Osteoblast (primary cell): ENCODE measurements around the gene ARHGEF26. TPM values are rescaled to one million over a fixed set of nuclear protein-coding genes. Genes with fewer than 3 reads are reported as not detected.
A peak's percentile ranks its signal among the peaks of the same experiment; 100 is the strongest.

Experiments
- DNase-seq: peaks from one replicate; pipeline ENCODE4 v3.0.0; 2011; ENCODE audit warnings: low spot score, mixed read lengths; ENCODE audit not compliant: insufficient read length; ENCODE audit errors: missing footprints
- H2AFZ ChIP-seq: 2 replicates; pipeline ENCODE4 v1.6.0; 2011; ENCODE audit warnings: mild to moderate bottlenecking, low read length
- H3K27ac ChIP-seq: 2 replicates; pipeline ENCODE4 v1.5.1; 2011; ENCODE audit warnings: mild to moderate bottlenecking, low read depth, low read length, moderate library complexity
- H3K27me3 ChIP-seq: 2 replicates; pipeline ENCODE4 v1.6.0; 2012; ENCODE audit warnings: mild to moderate bottlenecking, control low read depth, inconsistent platforms, low read length, moderate library complexity; ENCODE audit not compliant: insufficient read depth
- H3K36me3 ChIP-seq: 2 replicates; pipeline ENCODE4 v1.5.1; 2011; ENCODE audit warnings: mild to moderate bottlenecking, low read length, control low read depth, moderate library complexity; ENCODE audit not compliant: insufficient read depth
- H3K4me1 ChIP-seq: 2 replicates; pipeline ENCODE4 v1.5.1; 2011; ENCODE audit warnings: mild to moderate bottlenecking, low read length, control low read depth, moderate library complexity; ENCODE audit not compliant: insufficient read depth
- H3K4me2 ChIP-seq: 2 replicates; pipeline ENCODE4 v1.6.0; 2011; ENCODE audit warnings: mild to moderate bottlenecking, low read length; ENCODE audit not compliant: insufficient read depth
- H3K4me3 ChIP-seq: fragments of 200-600 bp; sonication (generic); 3 replicates; pipeline ENCODE4 v1.5.1; 2012; ENCODE audit warnings: mild to moderate bottlenecking, low read length, inconsistent platforms; ENCODE audit not compliant: insufficient read depth
- H3K79me2 ChIP-seq: 2 replicates; pipeline ENCODE4 v1.6.0; 2012; ENCODE audit warnings: mild to moderate bottlenecking, low read length, control low read depth, inconsistent platforms; ENCODE audit not compliant: insufficient read depth
- H3K9me3 ChIP-seq: 2 replicates; pipeline ENCODE4 v1.5.1; 2011; ENCODE audit warnings: low read depth, low read length, control low read depth
- H4K20me1 ChIP-seq: 2 replicates; pipeline ENCODE4 v1.6.0; 2012; ENCODE audit warnings: mild to moderate bottlenecking, low read length, control low read depth; ENCODE audit not compliant: insufficient read depth
- total RNA-seq: library from RNA; depleted of rRNA; stranded (reverse); fragments of >200 nt; gene quantifications from 2 replicates; pipeline ENCODE4 v1.2.3, GENCODE V29; 2012
- TF ChIP-seq, protein P1 (sequence below): IDR thresholded peaks from 2 replicates; pipeline ENCODE4 v1.5.1; 2011; ENCODE audit warnings: mild to moderate bottlenecking, low read depth, low read length, moderate library complexity; ENCODE audit errors: extremely low read depth

The ARHGEF26 gene
- total RNA-seq, 1 donor: 3.6 TPM

DNA sequence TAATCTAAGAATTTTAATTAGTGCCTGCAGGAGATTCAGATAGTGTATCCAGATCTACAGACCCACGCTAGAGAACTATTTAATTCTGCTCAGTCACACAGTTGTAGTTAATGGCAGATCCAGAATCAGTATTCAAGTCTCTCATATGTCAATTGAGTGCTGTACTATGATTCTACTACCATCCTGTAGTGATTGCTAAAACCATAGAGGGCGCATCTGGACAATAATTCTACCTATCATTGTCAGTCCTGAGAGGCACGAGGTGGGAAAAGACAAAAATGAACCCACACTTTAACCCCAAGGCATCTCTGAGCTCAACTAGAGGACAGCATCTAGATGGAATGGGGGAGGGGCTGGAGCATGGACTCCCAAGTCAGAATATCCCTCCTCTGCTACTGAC lies 180.4 kb downstream of the ARHGEF26 start:
- peaks cover 5% of the 10 kb centered on the region for H3K4me1 ChIP-seq
- no peaks in the 10 kb centered on the region for H3K27me3 ChIP-seq
- peaks cover 59% of the 10 kb centered on the region for H3K36me3 ChIP-seq
- no peak overlapping the region for H3K4me2 ChIP-seq
- H3K4me3 ChIP-seq: no peak overlapping the region
- H3K27ac ChIP-seq: no peak overlapping the region
- DNase-seq: no peak
- TF ChIP-seq, protein P1, sequence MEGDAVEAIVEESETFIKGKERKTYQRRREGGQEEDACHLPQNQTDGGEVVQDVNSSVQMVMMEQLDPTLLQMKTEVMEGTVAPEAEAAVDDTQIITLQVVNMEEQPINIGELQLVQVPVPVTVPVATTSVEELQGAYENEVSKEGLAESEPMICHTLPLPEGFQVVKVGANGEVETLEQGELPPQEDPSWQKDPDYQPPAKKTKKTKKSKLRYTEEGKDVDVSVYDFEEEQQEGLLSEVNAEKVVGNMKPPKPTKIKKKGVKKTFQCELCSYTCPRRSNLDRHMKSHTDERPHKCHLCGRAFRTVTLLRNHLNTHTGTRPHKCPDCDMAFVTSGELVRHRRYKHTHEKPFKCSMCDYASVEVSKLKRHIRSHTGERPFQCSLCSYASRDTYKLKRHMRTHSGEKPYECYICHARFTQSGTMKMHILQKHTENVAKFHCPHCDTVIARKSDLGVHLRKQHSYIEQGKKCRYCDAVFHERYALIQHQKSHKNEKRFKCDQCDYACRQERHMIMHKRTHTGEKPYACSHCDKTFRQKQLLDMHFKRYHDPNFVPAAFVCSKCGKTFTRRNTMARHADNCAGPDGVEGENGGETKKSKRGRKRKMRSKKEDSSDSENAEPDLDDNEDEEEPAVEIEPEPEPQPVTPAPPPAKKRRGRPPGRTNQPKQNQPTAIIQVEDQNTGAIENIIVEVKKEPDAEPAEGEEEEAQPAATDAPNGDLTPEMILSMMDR: no peak
- H2AFZ ChIP-seq: no peak overlapping the region
- H4K20me1 ChIP-seq: no peaks in the 10 kb centered on the region
- H3K9me3 ChIP-seq: no peaks in the 10 kb centered on the region
- no peaks in the 10 kb centered on the region for H3K79me2 ChIP-seq

DNA sequence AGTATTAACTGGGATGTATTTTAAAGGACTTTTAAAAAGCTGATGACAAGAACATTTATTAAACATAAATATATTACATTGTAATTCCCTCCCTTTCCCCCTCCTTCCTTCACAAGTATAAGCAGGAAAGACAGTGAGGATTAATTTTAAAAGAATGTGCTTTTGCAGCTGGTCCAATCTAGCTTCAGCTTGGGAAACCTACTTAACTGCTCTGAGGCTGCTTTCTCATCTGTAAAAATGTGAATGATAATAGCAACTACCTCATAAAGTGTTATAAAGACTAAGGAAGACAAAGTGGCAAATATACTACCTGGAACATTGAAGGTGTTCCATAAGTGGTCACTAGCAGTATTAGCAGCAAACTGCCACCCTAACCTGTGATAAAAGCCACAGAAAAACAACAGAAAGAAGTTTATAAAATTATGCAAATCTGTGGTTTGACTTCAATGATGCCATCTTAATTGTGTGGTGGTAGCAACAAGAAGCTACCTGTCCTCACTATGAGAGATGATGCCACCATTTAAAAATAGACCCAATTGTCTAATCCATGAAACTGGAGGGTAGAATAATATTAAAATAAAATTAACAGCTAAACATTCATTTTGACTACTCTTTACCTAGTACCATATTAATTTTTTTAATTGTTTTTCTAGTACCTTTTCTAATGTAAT lies 183.1 kb downstream of the ARHGEF26 start:
- Histone ChIP-seq H3K4me1 (peaks cover 5% of the 10 kb centered on the region), H3K27ac (peak overlapping the region; percentile 46), H3K79me2 (peaks cover 16% of the 10 kb centered on the region)

DNA sequence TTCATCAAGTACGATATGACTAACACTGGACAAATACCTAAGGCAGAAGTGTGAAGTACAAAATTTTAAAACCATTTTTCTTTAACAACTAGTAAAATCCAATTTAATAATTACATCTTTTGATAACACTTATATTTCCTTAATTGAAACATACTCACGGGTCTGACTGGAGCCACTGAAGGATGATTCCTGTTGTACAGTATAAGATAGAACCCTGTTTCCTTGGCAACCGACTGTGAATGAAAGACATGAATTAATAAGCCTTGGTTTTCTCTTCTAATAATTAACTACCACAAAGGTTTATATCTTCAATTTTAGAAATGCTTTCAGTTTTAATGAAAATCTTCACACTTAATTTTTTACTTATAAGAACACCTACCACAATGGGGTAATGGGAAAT lies 183.7 kb downstream of the ARHGEF26 start:
- TF ChIP-seq, protein P1: no peak
- Histone ChIP-seq H3K79me2 (peaks cover 16% of the 10 kb centered on the region), H2AFZ (no peak overlapping the region), H3K4me1 (peaks cover 5% of the 10 kb centered on the region), H3K9me3 (no peaks in the 10 kb centered on the region), H3K36me3 (peaks cover 67% of the 10 kb centered on the region), H3K27ac (peak overlapping the region; percentile 46), H4K20me1 (peaks cover 1% of the 10 kb centered on the region), H3K27me3 (no peaks in the 10 kb centered on the region), H3K4me2 (no peak overlapping the region), H3K4me3 (no peak overlapping the region)
- DNase-seq: no peak

More for the DNA sequence above, 183.1 kb downstream of the ARHGEF26 start:
- peak; percentile 58 for DNase-seq
- Histone ChIP-seq H4K20me1 (no peaks in the 10 kb centered on the region), H3K36me3 (peaks cover 71% of the 10 kb centered on the region), H3K4me3 (no peak overlapping the region), H3K4me2 (no peak overlapping the region), H3K9me3 (no peaks in the 10 kb centered on the region), H3K27me3 (no peaks in the 10 kb centered on the region), H2AFZ (no peak overlapping the region)
- TF ChIP-seq, protein P1: no peak

DNA sequence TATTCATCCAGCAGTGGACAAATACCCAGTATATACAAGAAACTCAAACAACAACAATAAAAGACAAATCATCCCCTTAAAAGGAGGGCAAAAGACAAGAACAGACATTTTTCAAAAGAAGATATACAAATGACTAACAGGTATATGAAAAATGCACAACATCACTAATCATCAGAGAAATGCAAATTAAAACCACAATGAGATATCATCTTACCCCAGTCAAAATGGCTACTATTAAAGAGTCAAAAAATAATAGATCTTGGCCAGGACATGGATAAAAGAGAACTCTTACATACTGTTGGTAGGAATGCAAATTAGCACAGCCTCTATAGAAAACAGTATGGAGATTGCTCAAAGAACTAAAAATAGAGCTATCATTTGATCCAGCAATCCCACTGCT lies 186.2 kb downstream of the ARHGEF26 start:
- Histone ChIP-seq H3K36me3 (peaks cover 44% of the 10 kb centered on the region), H3K9me3 (no peaks in the 10 kb centered on the region), H3K79me2 (peaks cover 16% of the 10 kb centered on the region), H4K20me1 (peaks cover 3% of the 10 kb centered on the region), H3K4me2 (no peak overlapping the region), H3K4me3 (no peak overlapping the region), H3K4me1 (peaks cover 5% of the 10 kb centered on the region), H2AFZ (no peak overlapping the region), H3K27ac (no peak overlapping the region), H3K27me3 (no peaks in the 10 kb centered on the region)
- DNase-seq: no peak
- TF ChIP-seq, protein P1: no peak

Other genes with a start within 250 kb of the ARHGEF26 start
- 39.2 and 40.2 TPM in 2 replicates for gene DHX36, start 203.1 kb downstream of the ARHGEF26 start, total RNA-seq